Hepatocyte (in vitro differentiated cells): ENCODE data around the gene ATP9B. TPM values are rescaled to one million over a fixed set of nuclear protein-coding genes. Genes with fewer than 3 reads are reported as not detected.

Source experiments
- DNase-seq: peaks from one replicate; pipeline ENCODE4 v3.0.0-alpha.2; 2016; ENCODE audit warnings: low spot score
- H2AFZ ChIP-seq: fragments of 200-600 bp; sonication (generic); 2 replicates; pipeline ENCODE4 v1.6.0; 2016; ENCODE audit warnings: antibody characterized with exemption, mild to moderate bottlenecking
- H3K27ac ChIP-seq: fragments of 200-600 bp; sonication (generic); 2 replicates; pipeline ENCODE4 v1.5.1; 2016; ENCODE audit warnings: mild to moderate bottlenecking
- H3K27me3 ChIP-seq: fragments of 200-600 bp; sonication (generic); 2 replicates; pipeline ENCODE4 v1.6.1; 2016
- H3K36me3 ChIP-seq: fragments of 200-600 bp; sonication (generic); replicated peaks from 2 replicates; pipeline ENCODE4 v1.5.1; 2016; ENCODE audit warnings: low read depth; ENCODE audit not compliant: insufficient read depth
- H3K4me1 ChIP-seq: fragments of 200-600 bp; sonication (generic); 2 replicates; pipeline ENCODE4 v1.5.1; 2016; ENCODE audit warnings: mild to moderate bottlenecking, moderate library complexity; ENCODE audit not compliant: insufficient read depth
- H3K4me2 ChIP-seq: fragments of 200-600 bp; sonication (generic); 2 replicates; pipeline ENCODE4 v1.6.0; 2016
- H3K4me3 ChIP-seq: fragments of 200-600 bp; sonication (generic); 2 replicates; pipeline ENCODE4 v1.5.1; 2016; ENCODE audit warnings: mild to moderate bottlenecking
- H3K79me2 ChIP-seq: fragments of 200-600 bp; sonication (generic); 2 replicates; pipeline ENCODE4 v1.6.0; 2017; ENCODE audit warnings: mild to moderate bottlenecking
- H3K9me2 ChIP-seq: fragments of 200-600 bp; sonication (generic); replicated peaks from 2 replicates; pipeline ENCODE4 v1.6.0; 2017; ENCODE audit warnings: mild to moderate bottlenecking; ENCODE audit not compliant: insufficient read depth
- H3K9me3 ChIP-seq: fragments of 200-600 bp; sonication (generic); 2 replicates; pipeline ENCODE4 v1.5.1; 2016; ENCODE audit warnings: low read depth, mild to moderate bottlenecking
- H4K20me1 ChIP-seq: fragments of 200-600 bp; sonication (generic); 2 replicates; pipeline ENCODE4 v1.6.0; 2016; ENCODE audit warnings: mild to moderate bottlenecking; ENCODE audit not compliant: insufficient read depth, poor library complexity, severe bottlenecking
- CTCF ChIP-seq: fragments of 200-600 bp; sonication (generic); IDR thresholded peaks from 2 replicates; pipeline ENCODE4 v1.5.1; 2016; ENCODE audit warnings: antibody characterized with exemption, mild to moderate bottlenecking; ENCODE audit not compliant: poor library complexity
- EZH2 ChIP-seq: fragments of 200-600 bp; sonication (generic); IDR thresholded peaks from 2 replicates; pipeline ENCODE4 v1.6.1; 2016; ENCODE audit warnings: antibody characterized with exemption, mild to moderate bottlenecking, borderline replicate concordance
- EZH2phosphoT487 ChIP-seq: fragments of 200-600 bp; sonication (generic); IDR thresholded peaks from one replicate; pipeline ENCODE4 v1.6.1; 2018; ENCODE audit warnings: antibody characterized with exemption, mild to moderate bottlenecking, low read depth, moderate library complexity; ENCODE audit not compliant: unreplicated experiment, severe bottlenecking
- WGBS: methylation state at CpG from one replicate; pipeline ENCODE4 v1.1.6; 2016; ENCODE audit warnings: low lambda C conversion rate; ENCODE audit errors: missing lambda C conversion rate; 5-methylcytosine and 5-hydroxymethylcytosine counted together
- polyA plus RNA-seq: library from polyadenylated mRNA; unstranded; fragments of >200 nt; fragmentation: Nextera tagmentation; extraction: Ambion mirVana; gene quantifications from 2 replicates; pipeline ENCODE4 v1.2.1, GENCODE V29; 2016
- total RNA-seq: library from RNA; depleted of rRNA; stranded (reverse); fragments of >200 nt; gene quantifications from 2 replicates; pipeline ENCODE4 v1.2.3, GENCODE V29; 2014

The ATP9B gene
- total and polyA plus RNA-seq, 2 experiments from 2014 or later, result 14.6 to 23.8 TPM

GRCh38 chr18:79394534-79395307 is 325.5 kb downstream of the ATP9B start:
- no peaks in the 10 kb centered on the region for H3K36me3 ChIP-seq
- DNase-seq, result peak; percentile 64
- peak overlapping the region; percentile 67 for H3K27ac ChIP-seq
- H3K4me3 ChIP-seq, result no peak overlapping the region
- H3K27me3 ChIP-seq, result peaks cover 74% of the 10 kb centered on the region
- no peaks in the 10 kb centered on the region for H3K79me2 ChIP-seq
- WGBS, result 2% methylated on average over 64 of the region's 67 CpGs
- peaks cover 25% of the 10 kb centered on the region for H3K4me1 ChIP-seq
- peak overlapping the region; percentile 68 for H2AFZ ChIP-seq
- H3K4me2 ChIP-seq, result peak overlapping the region; percentile 93
- no peaks in the 10 kb centered on the region for H4K20me1 ChIP-seq
- H3K9me2 ChIP-seq, result no peaks in the 10 kb centered on the region
- TF ChIP-seq EZH2, result peak; percentile 71
- peak; percentile 59 for TF ChIP-seq EZH2phosphoT487
- no peak for TF ChIP-seq CTCF
- no peaks in the 10 kb centered on the region for H3K9me3 ChIP-seq

DNA sequence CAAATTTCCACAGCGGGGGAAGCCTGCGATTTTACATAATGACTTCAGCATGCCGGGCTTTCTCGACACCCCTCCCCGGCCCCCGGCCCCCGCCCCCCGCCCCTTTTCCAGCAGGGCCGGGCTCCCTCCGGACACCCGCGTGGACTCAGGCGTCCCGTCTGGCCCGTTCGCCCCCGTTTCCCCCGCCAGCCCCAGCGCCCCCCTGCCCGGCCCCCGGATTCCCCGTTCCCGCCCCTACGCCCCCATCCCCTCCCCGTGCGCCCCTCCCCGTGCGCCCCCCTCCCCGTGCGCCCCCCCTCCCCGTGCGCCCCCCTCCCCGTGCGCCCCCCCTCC is 326.1 kb downstream of the ATP9B start:
- TF ChIP-seq EZH2phosphoT487 (no peak), CTCF (no peak), EZH2 (no peak)
- no peak for DNase-seq
- H3K79me2 ChIP-seq, result no peaks in the 10 kb centered on the region
- no peak overlapping the region for H3K4me3 ChIP-seq
- no peaks in the 10 kb centered on the region for H3K9me2 ChIP-seq
- peaks cover 69% of the 10 kb centered on the region for H3K27me3 ChIP-seq
- H4K20me1 ChIP-seq, result no peaks in the 10 kb centered on the region
- H3K4me2 ChIP-seq, result peak overlapping the region; percentile 93
- H3K4me1 ChIP-seq, result peaks cover 25% of the 10 kb centered on the region
- no peak overlapping the region for H2AFZ ChIP-seq
- WGBS, result 0% methylated on average over 15 of the region's 34 CpGs
- no peaks in the 10 kb centered on the region for H3K36me3 ChIP-seq
- no peaks in the 10 kb centered on the region for H3K9me3 ChIP-seq
- peak overlapping the region; percentile 67 for H3K27ac ChIP-seq

DNA sequence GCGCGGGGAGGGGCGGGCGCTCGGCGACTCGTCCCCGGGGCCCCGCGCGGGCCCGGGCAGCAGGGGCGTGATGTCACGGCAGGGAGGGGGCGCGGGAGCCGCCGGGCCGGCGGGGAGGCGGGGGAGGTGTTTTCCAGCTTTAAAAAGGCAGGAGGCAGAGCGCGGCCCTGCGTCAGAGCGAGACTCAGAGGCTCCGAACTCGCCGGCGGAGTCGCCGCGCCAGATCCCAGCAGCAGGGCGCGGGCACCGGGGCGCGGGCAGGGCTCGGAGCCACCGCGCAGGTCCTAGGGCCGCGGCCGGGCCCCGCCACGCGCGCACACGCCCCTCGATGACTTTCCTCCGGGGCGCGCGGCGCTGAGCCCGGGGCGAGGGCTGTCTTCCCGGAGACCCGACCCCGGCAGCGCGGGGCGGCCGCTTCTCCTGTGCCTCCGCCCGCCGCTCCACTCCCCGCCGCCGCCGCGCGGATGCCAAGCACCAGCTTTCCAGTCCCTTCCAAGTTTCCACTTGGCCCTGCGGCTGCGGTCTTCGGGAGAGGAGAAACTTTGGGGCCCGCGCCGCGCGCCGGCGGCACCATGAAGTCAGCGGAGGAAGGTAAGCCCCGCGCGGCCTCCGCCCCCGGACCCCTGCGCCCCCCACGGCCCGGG is 326.7 kb downstream of the ATP9B start, which contains the start of gene NFATC1:
Gene NFATC1, plus strand, starts transcription at position 170 of the 644 bp plus-strand sequence. Its CDS starts 295 bp downstream, at position 465.
- TF ChIP-seq EZH2 (no peak), CTCF (no peak), EZH2phosphoT487 (peak; percentile 57)

More for the DNA sequence above, 326.7 kb downstream of the ATP9B start, which contains the start of gene NFATC1:
- H2AFZ ChIP-seq, result peak within 1 kb of the TSS; percentile 68
- no peaks in the 10 kb centered on the region for H3K9me3 ChIP-seq
- no peaks in the 10 kb centered on the region for H3K36me3 ChIP-seq
- peaks cover 63% of the 10 kb centered on the region for H3K27me3 ChIP-seq
- peak within 1 kb of the TSS; percentile 15 for H3K4me3 ChIP-seq
- no peaks in the 10 kb centered on the region for H3K79me2 ChIP-seq
- peaks cover 25% of the 10 kb centered on the region for H3K4me1 ChIP-seq
- WGBS, result 3% methylated on average over 12 of the region's 91 CpGs
- H3K4me2 ChIP-seq, result peak within 1 kb of the TSS; percentile 93
- DNase-seq, result peak; percentile 86
- no peaks in the 10 kb centered on the region for H4K20me1 ChIP-seq
- peak within 1 kb of the TSS; percentile 67 for H3K27ac ChIP-seq
- no peaks in the 10 kb centered on the region for H3K9me2 ChIP-seq
